GM13976 (cell line): ENCODE measurements around the gene FUT3.

Experiments used
- DNase-seq: peaks from one replicate; pipeline ENCODE4 v3.0.0; 2012; ENCODE audit warnings: low spot score
- CTCF ChIP-seq: IDR thresholded peaks from 2 replicates; pipeline ENCODE4 v1.5.1; 2012; ENCODE audit warnings: borderline replicate concordance, mild to moderate bottlenecking; ENCODE audit not compliant: insufficient read depth; ENCODE audit errors: extremely low read depth, missing control alignments, control extremely low read depth
- in situ Hi-C: fragments of 300-500 bp; cut with MboI; formaldehyde crosslinking; loops from one replicate; pipeline ENCODE4 v1.12.0; 2022; ENCODE audit warnings: low sequenced_read_pairs, mixed read lengths, inconsistent platforms; ENCODE audit not compliant: unreplicated experiment

FUT3 gene

GRCh38 chr19:5820785-5821184 lies 30.5 kb downstream of the FUT3 start:
- in situ Hi-C loops: no loop called here

GRCh38 chr19:5818594-5818993 lies 32.7 kb downstream of the FUT3 start:
- in situ Hi-C loops: no loop called here
- no peak for DNase-seq
- no peak for TF ChIP-seq CTCF

More at GRCh38 chr19:5820785-5821184, 30.5 kb downstream of the FUT3 start:
- no peak for TF ChIP-seq CTCF
- no peak for DNase-seq

- in situ Hi-C loops: no loop called here
- no peak for TF ChIP-seq CTCF
- no peak for DNase-seq
Measured at GRCh38 chr19:5817218-5817617, 34.0 kb downstream of the FUT3 start.

- TF ChIP-seq CTCF: no peak
- no peak for DNase-seq
- in situ Hi-C loops: no loop called here
Measured at GRCh38 chr19:5814852-5815246, 36.4 kb downstream of the FUT3 start.

GRCh38 chr19:5814123-5814851 lies 37.0 kb downstream of the FUT3 start:
- no peak for DNase-seq
- in situ Hi-C loops: no loop called here
- no peak for TF ChIP-seq CTCF

- no peak for TF ChIP-seq CTCF
- DNase-seq: no peak
- in situ Hi-C loops: no loop called here
Measured at GRCh38 chr19:5811117-5811516, 40.1 kb downstream of the FUT3 start.
